ENCODE data around the gene KCNQ1. TPM values are rescaled to one million over a fixed set of nuclear protein-coding genes. Genes with fewer than 3 reads are reported as not detected.

The KCNQ1 gene
- total RNA-seq, 1 experiment from 2014 or later: 2.5 TPM

DNA sequence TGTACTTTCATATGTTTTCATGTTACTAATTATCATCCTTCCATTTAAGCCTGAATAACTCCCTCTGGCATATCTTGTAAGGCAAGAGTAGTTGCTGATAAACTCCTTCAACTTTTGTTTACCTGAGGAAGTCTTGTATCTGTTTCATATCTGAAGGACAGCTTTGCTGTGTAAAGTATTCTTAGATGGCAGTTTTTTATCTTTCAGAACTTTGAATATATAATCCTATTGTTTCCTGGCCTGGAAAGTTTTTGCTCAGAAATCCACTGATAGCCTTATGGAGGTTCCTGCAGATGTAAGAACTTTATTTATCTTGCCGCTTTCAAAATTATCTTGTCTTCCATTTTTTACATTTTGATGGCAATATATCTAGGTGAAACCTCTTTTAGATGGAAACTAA is 185.9 kb downstream of the KCNQ1 start:
- ATAC-seq (no peak), DNase-seq (ENCODE audit: low spot score) (no peak)
- Mint-ChIP-seq H3K27ac (no peak overlapping the region), H3K27me3 (ENCODE audit: low read depth) (peaks cover 100% of the 10 kb centered on the region; the same call in 1 of the 2 replicates), H3K36me3 (peaks cover 81% of the 10 kb centered on the region), H3K4me3 (no peak overlapping the region), H3K9me3 (peaks cover 78% of the 10 kb centered on the region), H3K4me1 (no peaks in the 10 kb centered on the region)
- ChIA-PET POLR2A (no interaction called here), CTCF (no interaction called here)
- no peak for TF ChIP-seq ATF1 (CRISPR knock-in tag; IDR thresholded peaks at IDR 0.05)
- TF ChIP-seq ETV6 (CRISPR knock-in tag; IDR thresholded peaks at IDR 0.05): no peak
- no peak for TF ChIP-seq MYBL2 (CRISPR knock-in tag; IDR thresholded peaks at IDR 0.05)
- TF ChIP-seq, protein P1, sequence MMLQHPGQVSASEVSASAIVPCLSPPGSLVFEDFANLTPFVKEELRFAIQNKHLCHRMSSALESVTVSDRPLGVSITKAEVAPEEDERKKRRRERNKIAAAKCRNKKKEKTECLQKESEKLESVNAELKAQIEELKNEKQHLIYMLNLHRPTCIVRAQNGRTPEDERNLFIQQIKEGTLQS (CRISPR knock-in tag; conservative IDR thresholded peaks at IDR 0.05): no peak
- TF ChIP-seq, protein P2, sequence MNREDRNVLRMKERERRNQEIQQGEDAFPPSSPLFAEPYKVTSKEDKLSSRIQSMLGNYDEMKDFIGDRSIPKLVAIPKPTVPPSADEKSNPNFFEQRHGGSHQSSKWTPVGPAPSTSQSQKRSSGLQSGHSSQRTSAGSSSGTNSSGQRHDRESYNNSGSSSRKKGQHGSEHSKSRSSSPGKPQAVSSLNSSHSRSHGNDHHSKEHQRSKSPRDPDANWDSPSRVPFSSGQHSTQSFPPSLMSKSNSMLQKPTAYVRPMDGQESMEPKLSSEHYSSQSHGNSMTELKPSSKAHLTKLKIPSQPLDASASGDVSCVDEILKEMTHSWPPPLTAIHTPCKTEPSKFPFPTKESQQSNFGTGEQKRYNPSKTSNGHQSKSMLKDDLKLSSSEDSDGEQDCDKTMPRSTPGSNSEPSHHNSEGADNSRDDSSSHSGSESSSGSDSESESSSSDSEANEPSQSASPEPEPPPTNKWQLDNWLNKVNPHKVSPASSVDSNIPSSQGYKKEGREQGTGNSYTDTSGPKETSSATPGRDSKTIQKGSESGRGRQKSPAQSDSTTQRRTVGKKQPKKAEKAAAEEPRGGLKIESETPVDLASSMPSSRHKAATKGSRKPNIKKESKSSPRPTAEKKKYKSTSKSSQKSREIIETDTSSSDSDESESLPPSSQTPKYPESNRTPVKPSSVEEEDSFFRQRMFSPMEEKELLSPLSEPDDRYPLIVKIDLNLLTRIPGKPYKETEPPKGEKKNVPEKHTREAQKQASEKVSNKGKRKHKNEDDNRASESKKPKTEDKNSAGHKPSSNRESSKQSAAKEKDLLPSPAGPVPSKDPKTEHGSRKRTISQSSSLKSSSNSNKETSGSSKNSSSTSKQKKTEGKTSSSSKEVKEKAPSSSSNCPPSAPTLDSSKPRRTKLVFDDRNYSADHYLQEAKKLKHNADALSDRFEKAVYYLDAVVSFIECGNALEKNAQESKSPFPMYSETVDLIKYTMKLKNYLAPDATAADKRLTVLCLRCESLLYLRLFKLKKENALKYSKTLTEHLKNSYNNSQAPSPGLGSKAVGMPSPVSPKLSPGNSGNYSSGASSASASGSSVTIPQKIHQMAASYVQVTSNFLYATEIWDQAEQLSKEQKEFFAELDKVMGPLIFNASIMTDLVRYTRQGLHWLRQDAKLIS (CRISPR knock-in tag; IDR thresholded peaks at IDR 0.05; ENCODE audit: borderline replicate concordance): no peak
- no peak for TF ChIP-seq MXD4 (CRISPR knock-in tag; IDR thresholded peaks at IDR 0.05; ENCODE audit: borderline replicate concordance)
- TF ChIP-seq, protein P3, sequence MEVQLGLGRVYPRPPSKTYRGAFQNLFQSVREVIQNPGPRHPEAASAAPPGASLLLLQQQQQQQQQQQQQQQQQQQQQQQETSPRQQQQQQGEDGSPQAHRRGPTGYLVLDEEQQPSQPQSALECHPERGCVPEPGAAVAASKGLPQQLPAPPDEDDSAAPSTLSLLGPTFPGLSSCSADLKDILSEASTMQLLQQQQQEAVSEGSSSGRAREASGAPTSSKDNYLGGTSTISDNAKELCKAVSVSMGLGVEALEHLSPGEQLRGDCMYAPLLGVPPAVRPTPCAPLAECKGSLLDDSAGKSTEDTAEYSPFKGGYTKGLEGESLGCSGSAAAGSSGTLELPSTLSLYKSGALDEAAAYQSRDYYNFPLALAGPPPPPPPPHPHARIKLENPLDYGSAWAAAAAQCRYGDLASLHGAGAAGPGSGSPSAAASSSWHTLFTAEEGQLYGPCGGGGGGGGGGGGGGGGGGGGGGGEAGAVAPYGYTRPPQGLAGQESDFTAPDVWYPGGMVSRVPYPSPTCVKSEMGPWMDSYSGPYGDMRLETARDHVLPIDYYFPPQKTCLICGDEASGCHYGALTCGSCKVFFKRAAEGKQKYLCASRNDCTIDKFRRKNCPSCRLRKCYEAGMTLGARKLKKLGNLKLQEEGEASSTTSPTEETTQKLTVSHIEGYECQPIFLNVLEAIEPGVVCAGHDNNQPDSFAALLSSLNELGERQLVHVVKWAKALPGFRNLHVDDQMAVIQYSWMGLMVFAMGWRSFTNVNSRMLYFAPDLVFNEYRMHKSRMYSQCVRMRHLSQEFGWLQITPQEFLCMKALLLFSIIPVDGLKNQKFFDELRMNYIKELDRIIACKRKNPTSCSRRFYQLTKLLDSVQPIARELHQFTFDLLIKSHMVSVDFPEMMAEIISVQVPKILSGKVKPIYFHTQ (CRISPR knock-in tag; IDR thresholded peaks at IDR 0.05): no peak
- TF ChIP-seq, protein P4, sequence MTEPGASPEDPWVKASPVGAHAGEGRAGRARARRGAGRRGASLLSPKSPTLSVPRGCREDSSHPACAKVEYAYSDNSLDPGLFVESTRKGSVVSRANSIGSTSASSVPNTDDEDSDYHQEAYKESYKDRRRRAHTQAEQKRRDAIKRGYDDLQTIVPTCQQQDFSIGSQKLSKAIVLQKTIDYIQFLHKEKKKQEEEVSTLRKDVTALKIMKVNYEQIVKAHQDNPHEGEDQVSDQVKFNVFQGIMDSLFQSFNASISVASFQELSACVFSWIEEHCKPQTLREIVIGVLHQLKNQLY (CRISPR knock-in tag; IDR thresholded peaks at IDR 0.05): no peak
- TF ChIP-seq NR2C2 (CRISPR knock-in tag; IDR thresholded peaks at IDR 0.05): no peak
- TF ChIP-seq CBFB (CRISPR knock-in tag; IDR thresholded peaks at IDR 0.05; ENCODE audit: low read depth): no peak
- no peak for TF ChIP-seq SOX15 (CRISPR knock-in tag; IDR thresholded peaks at IDR 0.05)
- no peak for TF ChIP-seq NFATC4 (CRISPR knock-in tag; IDR thresholded peaks at IDR 0.05)
- no peak for TF ChIP-seq JUN (CRISPR knock-in tag; IDR thresholded peaks at IDR 0.05)
- TF ChIP-seq, protein P5, sequence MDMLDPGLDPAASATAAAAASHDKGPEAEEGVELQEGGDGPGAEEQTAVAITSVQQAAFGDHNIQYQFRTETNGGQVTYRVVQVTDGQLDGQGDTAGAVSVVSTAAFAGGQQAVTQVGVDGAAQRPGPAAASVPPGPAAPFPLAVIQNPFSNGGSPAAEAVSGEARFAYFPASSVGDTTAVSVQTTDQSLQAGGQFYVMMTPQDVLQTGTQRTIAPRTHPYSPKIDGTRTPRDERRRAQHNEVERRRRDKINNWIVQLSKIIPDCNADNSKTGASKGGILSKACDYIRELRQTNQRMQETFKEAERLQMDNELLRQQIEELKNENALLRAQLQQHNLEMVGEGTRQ (CRISPR knock-in tag; IDR thresholded peaks at IDR 0.05): no peak
- TF ChIP-seq, protein P6, sequence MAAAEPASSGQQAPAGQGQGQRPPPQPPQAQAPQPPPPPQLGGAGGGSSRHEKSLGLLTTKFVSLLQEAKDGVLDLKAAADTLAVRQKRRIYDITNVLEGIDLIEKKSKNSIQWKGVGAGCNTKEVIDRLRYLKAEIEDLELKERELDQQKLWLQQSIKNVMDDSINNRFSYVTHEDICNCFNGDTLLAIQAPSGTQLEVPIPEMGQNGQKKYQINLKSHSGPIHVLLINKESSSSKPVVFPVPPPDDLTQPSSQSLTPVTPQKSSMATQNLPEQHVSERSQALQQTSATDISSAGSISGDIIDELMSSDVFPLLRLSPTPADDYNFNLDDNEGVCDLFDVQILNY (CRISPR knock-in tag; IDR thresholded peaks at IDR 0.05): no peak
- no peak for TF ChIP-seq OVOL2 (CRISPR knock-in tag; IDR thresholded peaks at IDR 0.05; ENCODE audit: borderline replicate concordance)
- TF ChIP-seq ZNF219 (CRISPR knock-in tag; IDR thresholded peaks at IDR 0.05; ENCODE audit: borderline replicate concordance): no peak

DNA sequence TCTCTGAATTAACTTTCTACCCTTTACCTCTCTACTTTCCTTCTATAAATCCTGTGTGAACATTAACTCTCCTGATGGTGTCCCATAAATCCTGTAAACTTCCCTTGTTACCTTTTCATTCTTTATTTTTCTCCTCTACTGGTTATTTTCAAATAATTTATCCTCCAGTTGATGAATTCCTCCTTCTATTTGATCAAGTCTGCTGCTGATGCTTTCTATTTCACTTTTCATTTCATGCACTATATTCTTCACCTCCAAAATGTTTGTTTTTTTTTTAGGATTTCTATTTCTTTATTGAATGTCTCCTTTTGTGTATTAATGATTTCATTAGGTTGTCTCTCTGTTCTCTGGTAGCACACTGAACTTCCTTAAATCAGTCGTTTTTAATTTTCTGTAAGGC is 186.4 kb downstream of the KCNQ1 start:
- Mint-ChIP-seq H3K4me1 (no peaks in the 10 kb centered on the region), H3K36me3 (peaks cover 84% of the 10 kb centered on the region), H3K27me3 (ENCODE audit: low read depth) (peaks cover 100% of the 10 kb centered on the region; the same call in 1 of the 2 replicates), H3K27ac (no peak overlapping the region), H3K4me3 (no peak overlapping the region), H3K9me3 (peaks cover 80% of the 10 kb centered on the region)
- no peak for ATAC-seq
- POLR2A ChIA-PET: no interaction called here
- DNase-seq (ENCODE audit: low spot score): no peak
- CTCF ChIA-PET: no interaction called here
- TF ChIP-seq PRRX2 (CRISPR knock-in tag; IDR thresholded peaks at IDR 0.05): no peak
- TF ChIP-seq, protein P7, sequence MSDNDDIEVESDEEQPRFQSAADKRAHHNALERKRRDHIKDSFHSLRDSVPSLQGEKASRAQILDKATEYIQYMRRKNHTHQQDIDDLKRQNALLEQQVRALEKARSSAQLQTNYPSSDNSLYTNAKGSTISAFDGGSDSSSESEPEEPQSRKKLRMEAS (CRISPR knock-in tag; IDR thresholded peaks at IDR 0.05): no peak
- TF ChIP-seq, protein P8, sequence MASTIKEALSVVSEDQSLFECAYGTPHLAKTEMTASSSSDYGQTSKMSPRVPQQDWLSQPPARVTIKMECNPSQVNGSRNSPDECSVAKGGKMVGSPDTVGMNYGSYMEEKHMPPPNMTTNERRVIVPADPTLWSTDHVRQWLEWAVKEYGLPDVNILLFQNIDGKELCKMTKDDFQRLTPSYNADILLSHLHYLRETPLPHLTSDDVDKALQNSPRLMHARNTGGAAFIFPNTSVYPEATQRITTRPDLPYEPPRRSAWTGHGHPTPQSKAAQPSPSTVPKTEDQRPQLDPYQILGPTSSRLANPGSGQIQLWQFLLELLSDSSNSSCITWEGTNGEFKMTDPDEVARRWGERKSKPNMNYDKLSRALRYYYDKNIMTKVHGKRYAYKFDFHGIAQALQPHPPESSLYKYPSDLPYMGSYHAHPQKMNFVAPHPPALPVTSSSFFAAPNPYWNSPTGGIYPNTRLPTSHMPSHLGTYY (CRISPR knock-in tag; IDR thresholded peaks at IDR 0.05): no peak
- TF ChIP-seq, protein P9, sequence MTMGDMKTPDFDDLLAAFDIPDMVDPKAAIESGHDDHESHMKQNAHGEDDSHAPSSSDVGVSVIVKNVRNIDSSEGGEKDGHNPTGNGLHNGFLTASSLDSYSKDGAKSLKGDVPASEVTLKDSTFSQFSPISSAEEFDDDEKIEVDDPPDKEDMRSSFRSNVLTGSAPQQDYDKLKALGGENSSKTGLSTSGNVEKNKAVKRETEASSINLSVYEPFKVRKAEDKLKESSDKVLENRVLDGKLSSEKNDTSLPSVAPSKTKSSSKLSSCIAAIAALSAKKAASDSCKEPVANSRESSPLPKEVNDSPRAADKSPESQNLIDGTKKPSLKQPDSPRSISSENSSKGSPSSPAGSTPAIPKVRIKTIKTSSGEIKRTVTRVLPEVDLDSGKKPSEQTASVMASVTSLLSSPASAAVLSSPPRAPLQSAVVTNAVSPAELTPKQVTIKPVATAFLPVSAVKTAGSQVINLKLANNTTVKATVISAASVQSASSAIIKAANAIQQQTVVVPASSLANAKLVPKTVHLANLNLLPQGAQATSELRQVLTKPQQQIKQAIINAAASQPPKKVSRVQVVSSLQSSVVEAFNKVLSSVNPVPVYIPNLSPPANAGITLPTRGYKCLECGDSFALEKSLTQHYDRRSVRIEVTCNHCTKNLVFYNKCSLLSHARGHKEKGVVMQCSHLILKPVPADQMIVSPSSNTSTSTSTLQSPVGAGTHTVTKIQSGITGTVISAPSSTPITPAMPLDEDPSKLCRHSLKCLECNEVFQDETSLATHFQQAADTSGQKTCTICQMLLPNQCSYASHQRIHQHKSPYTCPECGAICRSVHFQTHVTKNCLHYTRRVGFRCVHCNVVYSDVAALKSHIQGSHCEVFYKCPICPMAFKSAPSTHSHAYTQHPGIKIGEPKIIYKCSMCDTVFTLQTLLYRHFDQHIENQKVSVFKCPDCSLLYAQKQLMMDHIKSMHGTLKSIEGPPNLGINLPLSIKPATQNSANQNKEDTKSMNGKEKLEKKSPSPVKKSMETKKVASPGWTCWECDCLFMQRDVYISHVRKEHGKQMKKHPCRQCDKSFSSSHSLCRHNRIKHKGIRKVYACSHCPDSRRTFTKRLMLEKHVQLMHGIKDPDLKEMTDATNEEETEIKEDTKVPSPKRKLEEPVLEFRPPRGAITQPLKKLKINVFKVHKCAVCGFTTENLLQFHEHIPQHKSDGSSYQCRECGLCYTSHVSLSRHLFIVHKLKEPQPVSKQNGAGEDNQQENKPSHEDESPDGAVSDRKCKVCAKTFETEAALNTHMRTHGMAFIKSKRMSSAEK (CRISPR knock-in tag; IDR thresholded peaks at IDR 0.05; ENCODE audit: borderline replicate concordance): no peak

Measured in WTC11 (cell line).